ENCODE data around the gene C13orf46.

The C13orf46 gene

DNA sequence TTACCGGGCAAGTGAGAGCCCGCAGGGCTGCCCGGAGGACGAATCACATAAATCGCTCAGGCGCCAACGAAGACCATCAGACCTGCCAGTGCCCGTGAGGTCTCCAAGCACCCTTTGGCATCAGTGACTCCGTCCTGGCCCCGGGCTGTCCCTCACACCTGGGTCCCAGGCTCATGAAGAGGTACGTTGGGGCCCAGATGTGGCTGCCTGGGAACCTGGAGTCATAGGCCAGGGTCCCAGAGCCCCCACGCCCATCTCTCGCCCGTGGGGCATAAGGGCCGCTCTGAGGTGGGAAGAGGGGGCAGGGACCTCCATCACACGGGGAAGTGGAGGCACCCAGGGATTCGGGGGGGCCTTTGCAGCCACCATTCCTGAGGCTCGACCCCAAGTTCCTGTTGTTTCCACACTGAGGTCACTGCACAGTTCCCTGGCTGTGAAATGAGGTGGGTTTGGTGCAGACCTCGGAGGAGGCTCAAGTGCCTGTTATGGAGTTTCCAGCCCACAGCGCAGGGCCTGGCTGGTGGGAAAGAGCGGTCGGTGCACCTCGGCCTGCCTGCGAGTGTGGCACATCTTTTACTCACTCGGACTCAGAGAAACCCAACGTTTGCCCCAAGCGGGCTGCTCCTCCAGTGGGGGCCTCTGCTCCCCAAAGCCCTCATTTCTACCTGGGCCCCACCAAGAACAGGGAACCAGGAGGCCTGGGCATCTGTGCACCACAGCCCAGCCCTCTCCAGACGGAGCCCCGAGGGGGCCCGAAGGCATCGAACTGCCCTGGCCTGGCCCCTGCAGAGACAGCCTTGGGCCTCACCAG lies 35.9 kb upstream of the C13orf46 start:
- DNase-seq (ENCODE audit: low read depth), result no peak

DNA sequence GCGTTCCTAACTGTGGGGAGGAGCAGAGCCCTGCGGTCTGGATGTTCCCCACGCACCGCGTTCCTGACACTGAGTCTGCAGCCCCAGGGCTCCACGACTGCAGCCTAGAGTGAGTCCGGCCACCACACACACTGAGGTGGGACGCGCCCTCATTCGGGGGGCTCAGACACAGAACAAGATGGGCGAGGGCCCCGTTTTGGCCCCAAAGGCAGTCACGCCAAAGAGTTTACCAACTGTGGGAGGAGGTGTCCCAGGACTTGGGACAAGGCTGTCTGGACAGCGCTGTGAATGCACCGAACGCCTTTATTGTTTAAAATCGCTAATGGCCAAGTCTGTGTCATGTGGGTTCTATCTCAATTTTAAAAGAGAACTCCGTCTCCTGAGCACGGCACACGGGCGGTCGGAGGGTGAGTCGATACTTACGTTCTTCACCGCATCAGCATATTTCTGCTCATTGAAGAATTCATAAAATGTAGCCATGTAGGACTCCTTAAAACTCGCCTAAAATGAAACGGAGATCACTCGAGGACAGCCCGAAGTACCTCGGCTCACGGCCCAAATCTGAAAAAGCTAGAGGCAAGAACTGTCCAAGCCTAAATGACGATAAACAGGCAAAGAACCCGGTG lies 35.2 kb upstream of the C13orf46 start:
- no peak for DNase-seq (ENCODE audit: low read depth)

GRCh38 chr13:114007566-114007965 lies 33.7 kb upstream of the C13orf46 start:
- DNase-seq (ENCODE audit: low read depth), result no peak

DNA sequence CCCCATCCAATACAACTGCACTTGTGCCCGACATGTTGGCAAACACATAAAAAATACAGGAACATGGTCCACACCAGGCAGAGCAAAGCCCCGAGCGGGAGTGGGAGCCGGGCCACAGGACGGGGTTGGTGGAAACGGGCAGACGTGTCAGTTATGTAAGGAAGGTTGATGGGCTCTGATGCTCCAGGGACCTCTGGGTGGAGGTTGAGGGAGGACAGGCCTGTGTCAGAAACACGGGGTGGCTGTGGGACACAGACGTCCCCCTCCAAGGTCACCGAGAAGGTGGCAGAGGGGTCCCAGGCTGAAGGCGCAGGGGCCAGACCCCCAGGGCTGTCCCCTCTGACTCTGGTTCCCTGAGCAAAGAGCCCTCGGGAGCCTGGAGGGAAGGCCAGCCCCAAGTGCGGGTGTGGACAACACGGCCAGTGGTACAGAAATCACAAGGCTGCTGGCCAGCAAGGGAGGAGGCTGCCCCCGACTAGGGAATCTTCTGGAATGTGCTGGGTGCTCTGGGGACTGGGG lies 31.4 kb upstream of the C13orf46 start:
- no peak for DNase-seq (ENCODE audit: low read depth)

GRCh38 chr13:114004420-114005205 lies 30.7 kb upstream of the C13orf46 start:
- no peak for DNase-seq (ENCODE audit: low read depth)

GRCh38 chr13:114002771-114003321 lies 29.0 kb upstream of the C13orf46 start:
- DNase-seq (ENCODE audit: low read depth), result no peak

DNA sequence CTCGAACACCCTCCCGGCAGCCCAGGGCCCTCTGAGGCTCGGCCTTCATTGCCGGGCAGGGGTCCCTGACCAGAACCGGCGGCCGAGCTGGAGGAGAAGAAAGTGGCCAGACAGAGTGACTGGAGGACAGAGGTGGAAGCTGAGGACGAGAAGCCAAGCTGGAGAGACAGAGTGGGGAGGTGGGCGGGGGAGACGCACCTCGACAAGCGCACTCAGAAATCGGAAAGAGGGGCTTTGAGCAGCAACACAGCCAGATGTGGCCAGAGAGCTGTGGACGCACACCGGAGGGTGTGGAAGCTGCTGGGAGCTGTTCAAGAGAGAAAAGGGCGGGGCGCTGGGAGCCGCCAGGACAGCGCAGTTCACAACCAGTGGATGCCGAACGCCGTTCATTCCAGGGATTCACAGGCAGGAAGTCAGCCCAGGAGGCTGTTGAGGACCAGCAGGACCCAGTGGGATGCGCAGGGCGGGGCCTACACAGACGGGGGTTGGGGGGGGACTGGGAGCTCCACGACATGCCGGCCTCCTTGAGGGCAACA lies 28.2 kb upstream of the C13orf46 start:
- no peak for DNase-seq (ENCODE audit: low read depth)

DNA sequence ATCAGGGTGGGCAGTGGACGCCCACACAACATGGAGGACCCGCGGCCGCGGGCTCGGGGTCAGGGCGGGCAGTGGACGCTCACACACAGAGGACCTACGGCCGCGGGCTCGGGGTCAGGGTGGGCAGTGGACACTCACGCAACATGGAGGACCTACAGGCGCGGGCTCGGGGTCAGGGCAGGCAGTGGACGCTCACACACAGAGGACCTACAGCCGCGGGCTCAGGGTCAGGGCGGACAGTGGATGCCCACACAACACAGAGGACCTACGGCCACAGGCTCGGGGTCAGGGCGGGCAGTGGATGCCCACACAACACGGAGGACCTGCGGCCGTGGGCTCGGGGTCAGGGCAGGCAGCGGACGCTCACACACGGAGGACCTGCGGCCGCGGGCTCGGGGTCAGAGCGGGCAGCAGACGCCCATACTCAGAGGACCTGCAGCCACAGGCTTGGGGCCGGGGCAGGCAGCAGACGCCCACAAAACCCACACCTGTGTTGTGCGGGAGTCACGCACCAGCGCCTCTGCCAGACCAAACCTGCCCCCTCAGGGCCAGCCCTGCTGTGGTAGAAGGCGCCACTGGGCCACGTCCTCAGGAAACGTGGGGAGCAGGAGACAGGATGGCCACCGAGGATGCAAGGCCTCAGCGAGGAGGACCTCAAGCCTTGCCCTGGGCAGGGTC lies 27.6 kb upstream of the C13orf46 start:
- DNase-seq (ENCODE audit: low read depth), result no peak

- DNase-seq (ENCODE audit: low read depth), result no peak
Measured at GRCh38 chr13:114000151-114001040, 26.5 kb upstream of the C13orf46 start.

GRCh38 chr13:113999618-113999910 lies 25.7 kb upstream of the C13orf46 start:
- DNase-seq (ENCODE audit: low read depth), result no peak

DNA sequence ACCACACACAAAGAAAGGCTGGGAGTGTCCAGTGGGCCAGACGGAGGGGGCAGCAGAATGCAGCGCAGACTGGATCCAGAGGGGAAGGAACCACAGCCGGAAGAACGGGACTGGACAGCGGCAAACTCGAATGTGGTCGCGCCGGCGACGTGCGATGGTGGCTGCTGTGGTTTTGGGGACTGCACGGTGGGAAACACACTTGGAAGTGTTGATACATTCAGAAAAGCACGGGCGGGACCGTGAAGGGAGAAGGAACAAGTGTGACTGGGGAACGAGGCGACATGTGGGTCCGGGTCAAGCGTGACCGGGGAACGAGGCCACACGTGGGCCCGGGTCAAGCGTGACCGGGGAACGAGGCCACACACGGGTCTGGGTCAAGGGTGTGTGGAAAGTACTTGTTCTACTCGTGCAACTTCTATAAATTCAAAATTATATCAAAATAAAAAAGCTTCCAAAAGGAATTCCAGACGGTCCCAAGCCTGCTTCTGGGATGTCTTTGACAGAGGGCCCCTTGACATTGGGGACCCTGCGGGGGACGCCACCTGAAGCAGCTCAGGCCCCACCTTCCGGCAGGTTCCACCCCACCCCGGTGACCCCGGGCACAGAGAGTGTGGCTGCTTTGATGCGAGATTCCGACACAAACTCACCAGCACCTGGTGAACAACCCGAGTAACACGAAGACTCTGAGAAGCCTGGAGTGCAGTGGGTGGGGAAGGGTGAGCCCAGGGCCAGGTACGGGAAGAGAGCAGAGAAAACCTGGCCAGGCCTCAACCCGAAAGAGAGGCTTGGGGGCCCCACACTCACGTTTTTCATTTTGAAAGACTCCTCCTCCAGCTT lies 25.1 kb upstream of the C13orf46 start:
- DNase-seq (ENCODE audit: low read depth), result no peak

DNA sequence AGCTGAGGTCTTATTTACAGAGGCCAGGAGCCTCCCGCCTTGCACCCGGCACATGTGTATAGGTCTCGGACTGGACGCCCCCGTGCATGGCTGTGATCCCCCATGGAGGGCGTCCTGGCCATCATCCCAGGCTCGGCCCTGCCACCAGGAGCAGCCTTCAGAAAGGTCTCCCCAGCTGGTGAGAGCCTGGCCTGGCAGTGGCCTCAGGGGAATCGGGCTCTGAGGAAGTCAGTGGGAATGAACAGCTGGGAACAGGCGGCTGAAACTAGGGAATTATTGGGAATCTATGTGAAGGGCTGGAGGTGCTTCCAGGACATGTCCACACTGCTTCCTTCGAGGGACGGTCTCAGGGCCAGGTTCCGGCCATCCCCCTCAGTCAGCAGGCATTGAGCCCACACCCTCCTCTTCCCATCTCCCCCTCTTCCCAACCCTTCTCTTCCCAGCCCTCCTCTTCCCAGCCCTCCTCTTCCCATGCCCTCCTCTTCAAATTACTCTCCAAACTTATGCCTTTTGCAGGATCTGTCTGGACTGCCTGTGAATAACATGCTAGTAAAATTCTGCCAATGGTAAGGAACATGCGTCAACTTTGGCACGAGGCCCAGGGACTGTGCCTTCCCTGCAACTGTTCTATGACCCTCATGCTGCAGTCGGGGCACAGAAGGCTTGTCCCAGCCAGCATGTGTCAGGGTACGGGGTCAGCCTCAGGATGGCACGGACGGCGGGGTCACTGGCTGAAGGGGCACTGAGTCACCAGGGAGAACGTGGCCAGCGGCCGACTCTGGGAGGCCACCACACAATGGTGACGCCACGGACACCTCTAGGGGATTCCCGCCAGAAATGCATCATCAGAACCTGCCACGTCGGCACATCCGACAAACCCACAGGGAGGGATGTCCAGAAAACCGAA lies 24.2 kb upstream of the C13orf46 start:
- DNase-seq (ENCODE audit: low read depth), result peak; percentile 87

GRCh38 chr13:113996912-113997745 lies 23.3 kb upstream of the C13orf46 start:
- DNase-seq (ENCODE audit: low read depth), result no peak

GRCh38 chr13:113996081-113996911 lies 22.4 kb upstream of the C13orf46 start:
- DNase-seq (ENCODE audit: low read depth), result no peak

DNA sequence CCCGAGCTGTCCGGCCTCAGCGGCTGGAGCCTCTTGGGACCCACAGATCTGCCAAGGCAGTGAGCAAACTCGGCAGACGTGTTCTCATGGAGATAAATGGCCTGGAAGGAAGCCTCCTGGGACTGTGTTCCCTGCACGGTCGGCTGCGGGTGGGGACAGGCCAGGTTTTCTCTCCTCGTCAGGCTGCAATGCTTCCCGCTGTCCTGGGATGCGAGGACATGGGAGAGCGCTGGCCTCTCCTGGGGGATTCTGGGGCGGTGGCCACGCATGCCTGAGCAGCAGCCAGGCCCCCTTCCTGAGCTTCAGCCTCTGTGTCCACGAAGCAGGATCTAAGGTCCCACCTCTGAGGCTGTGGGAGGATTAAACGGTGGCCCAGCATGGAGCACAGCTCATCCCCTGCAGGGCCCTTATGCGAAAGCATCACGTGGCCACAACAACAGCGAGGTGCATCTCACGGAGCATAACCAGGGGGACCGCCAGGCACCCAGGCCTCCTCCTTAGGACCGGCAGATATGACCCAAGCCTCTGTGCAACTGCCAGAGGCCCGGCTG lies 21.2 kb upstream of the C13orf46 start:
- DNase-seq (ENCODE audit: low read depth), result no peak

- no peak for DNase-seq (ENCODE audit: low read depth)
Measured at GRCh38 chr13:113992276-113993005, 18.6 kb upstream of the C13orf46 start.

Measured in fibroblast of gingiva (primary cell).